Lower leg skin (tissue), 4 donors: ENCODE measurements around the gene NR6A1. TPM values are rescaled to one million over a fixed set of nuclear protein-coding genes. Genes with fewer than 3 reads are reported as not detected.

Experiments
- DNase-seq, 2 donors: peaks; one replicate each; pipeline ENCODE4 v3.0.0-alpha.2; 2019; ENCODE audit warnings: low spot score in 2 of 2
- H3K4me3 ChIP-seq: fragments of 200-600 bp; sonication (generic); 2 replicates; pipeline ENCODE4 v1.5.1; 2017; ENCODE audit warnings: mild to moderate bottlenecking, low read depth; ENCODE audit not compliant: poor library complexity, severe bottlenecking
- POLR2A ChIP-seq, 2 donors: fragments of 450-650 bp; IDR thresholded peaks; one replicate each; pipeline ENCODE4 v1.6.1; 2016 to 2017; ENCODE audit warnings: antibody characterized with exemption in 2 of 2, mild to moderate bottlenecking in 1 of 2, moderate library complexity in 1 of 2
- WGBS, 2 donors: methylation state at CpG; one replicate each; pipeline ENCODE4 v1.1.5; 2018; 5-methylcytosine and 5-hydroxymethylcytosine counted together
- intact Hi-C: fragments of 100-400 bp; cut with DNase I; formaldehyde crosslinking; loops from one replicate; pipeline ENCODE4 v1.15.0; 2023; ENCODE audit warnings: low total_unique reads
- total RNA-seq, 4 donors: library from RNA; depleted of rRNA; stranded (reverse); fragments of >200 nt; gene quantifications; one replicate each; pipeline ENCODE4 v1.1.0, GENCODE V29; 2016
- TF ChIP-seq, protein P1 (sequence below), 3 donors: fragments of 450-650 bp; IDR thresholded peaks; one replicate each; pipeline ENCODE4 v1.5.1; 2016; ENCODE audit warnings: antibody characterized with exemption in 3 of 3, mild to moderate bottlenecking in 3 of 3, moderate library complexity in 2 of 3

Gene NR6A1
- total RNA-seq, 4 donors from 2014 or later, result 3.0 to 4.9 (median 3.8) TPM

DNA sequence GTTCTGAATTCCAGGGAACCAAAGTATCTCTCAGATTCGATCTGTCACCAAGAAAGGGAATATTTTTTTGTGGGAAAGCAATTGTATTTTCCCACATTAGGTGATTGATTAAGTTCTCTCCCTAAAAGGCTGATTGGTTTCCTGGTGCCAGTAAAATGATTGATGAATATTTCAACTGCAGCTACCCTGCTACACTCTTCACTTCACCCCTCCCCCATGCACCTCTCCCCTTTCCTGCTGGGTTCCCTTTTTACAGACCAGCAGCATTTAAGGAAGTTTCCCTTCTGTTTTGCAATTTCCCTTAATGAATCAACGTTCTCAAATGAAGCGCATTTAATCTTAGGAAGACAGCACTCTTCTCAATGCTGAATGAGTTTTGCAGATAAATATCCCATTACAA is 13.1 kb downstream of the NR6A1 start:
- H3K4me3 ChIP-seq, result no peak overlapping the region
- no peak for TF ChIP-seq POLR2A (IDR thresholded peaks at IDR 0.05)
- TF ChIP-seq, protein P1, sequence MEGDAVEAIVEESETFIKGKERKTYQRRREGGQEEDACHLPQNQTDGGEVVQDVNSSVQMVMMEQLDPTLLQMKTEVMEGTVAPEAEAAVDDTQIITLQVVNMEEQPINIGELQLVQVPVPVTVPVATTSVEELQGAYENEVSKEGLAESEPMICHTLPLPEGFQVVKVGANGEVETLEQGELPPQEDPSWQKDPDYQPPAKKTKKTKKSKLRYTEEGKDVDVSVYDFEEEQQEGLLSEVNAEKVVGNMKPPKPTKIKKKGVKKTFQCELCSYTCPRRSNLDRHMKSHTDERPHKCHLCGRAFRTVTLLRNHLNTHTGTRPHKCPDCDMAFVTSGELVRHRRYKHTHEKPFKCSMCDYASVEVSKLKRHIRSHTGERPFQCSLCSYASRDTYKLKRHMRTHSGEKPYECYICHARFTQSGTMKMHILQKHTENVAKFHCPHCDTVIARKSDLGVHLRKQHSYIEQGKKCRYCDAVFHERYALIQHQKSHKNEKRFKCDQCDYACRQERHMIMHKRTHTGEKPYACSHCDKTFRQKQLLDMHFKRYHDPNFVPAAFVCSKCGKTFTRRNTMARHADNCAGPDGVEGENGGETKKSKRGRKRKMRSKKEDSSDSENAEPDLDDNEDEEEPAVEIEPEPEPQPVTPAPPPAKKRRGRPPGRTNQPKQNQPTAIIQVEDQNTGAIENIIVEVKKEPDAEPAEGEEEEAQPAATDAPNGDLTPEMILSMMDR (IDR thresholded peaks at IDR 0.05), result no peak
- intact Hi-C loops, result loop anchor here (5.0 kb wide), 1 partner anchor 1794 kb away; no protein-coding TSS in a partner anchor
- 55 to 61% methylated on average over 3 of the region's 3 CpGs for WGBS, 2 donors
- DNase-seq, result no peak

DNA sequence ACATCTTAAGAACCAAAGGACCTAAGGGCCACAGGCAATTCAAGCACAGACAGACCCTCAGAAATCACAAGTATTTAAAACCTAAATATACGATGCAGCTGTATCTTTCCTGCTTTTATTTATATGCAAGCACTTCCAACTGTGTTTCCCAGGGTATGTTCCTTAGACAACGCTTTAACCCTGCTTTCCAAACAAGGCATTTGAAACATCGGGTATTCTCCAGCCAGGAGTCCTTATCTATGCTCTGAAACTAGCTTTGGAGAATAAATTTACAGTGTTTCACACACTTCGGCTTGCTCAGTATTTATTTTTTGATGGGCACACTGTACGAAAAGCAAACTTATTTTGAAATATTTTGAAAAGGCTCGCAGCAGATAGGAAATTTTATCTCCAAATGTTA is 13.5 kb downstream of the NR6A1 start:
- TF ChIP-seq POLR2A (IDR thresholded peaks at IDR 0.05), result no peak
- TF ChIP-seq, protein P1 (IDR thresholded peaks at IDR 0.05), result no peak
- no peak overlapping the region for H3K4me3 ChIP-seq
- DNase-seq, result no peak
- intact Hi-C loops, result loop anchor here (5.0 kb wide), 1 partner anchor 1795 kb away; no protein-coding TSS in a partner anchor
- 73 to 83% methylated on average over 6 of the region's 6 CpGs for WGBS, 2 donors

DNA sequence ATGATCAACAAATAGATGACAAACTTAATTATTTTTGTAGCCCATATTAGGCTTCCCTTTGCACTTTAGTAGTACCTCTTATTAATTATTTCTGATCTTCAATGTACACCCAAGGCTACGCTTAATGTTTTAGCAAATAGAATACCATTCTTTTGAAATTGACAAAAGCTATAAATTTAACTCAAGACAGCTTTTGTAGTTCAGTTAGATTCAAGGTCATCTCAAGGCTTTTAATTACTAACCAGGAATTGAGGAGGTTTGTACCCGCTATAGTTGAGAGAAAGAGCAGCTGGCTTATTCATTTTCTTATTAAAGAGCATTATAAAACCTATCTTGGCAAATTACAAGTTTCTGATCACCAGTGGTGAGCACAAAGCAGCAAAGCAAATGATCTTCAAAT is 15.1 kb downstream of the NR6A1 start:
- intact Hi-C loops, result loop anchor here (5.0 kb wide), 1 partner anchor 1796 kb away; no protein-coding TSS in a partner anchor
- no peak for DNase-seq
- 94 to 99% methylated on average over 2 of the region's 2 CpGs for WGBS, 2 donors
- TF ChIP-seq, protein P1 (IDR thresholded peaks at IDR 0.05), result no peak
- no peak for TF ChIP-seq POLR2A (IDR thresholded peaks at IDR 0.05)
- no peak overlapping the region for H3K4me3 ChIP-seq

DNA sequence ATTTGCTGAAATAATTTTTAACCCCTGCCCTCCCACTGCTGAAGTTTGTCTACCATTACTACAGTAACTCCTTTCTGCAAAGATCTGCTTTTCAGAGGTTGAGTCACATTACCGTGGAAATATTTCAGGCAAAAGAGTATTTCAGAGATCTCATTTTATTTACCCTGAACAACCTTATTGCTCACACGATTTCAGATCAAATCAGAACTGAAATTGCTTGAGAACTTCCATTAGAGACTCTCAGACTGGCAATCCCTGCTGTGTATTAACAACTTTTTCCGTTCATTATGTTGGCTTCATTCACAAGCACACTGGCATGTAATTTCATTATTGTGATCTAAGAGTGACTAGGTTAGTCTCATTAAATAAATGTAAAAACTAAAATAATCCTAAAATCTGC is 16.1 kb downstream of the NR6A1 start:
- WGBS, 2 donors, result 60 to 66% methylated on average over 3 of the region's 3 CpGs
- DNase-seq, result no peak
- intact Hi-C loops, result loop anchor here (5.0 kb wide), 1 partner anchor 1797 kb away; no protein-coding TSS in a partner anchor
- no peak overlapping the region for H3K4me3 ChIP-seq
- no peak for TF ChIP-seq POLR2A (IDR thresholded peaks at IDR 0.05)
- TF ChIP-seq, protein P1 (IDR thresholded peaks at IDR 0.05), result no peak

DNA sequence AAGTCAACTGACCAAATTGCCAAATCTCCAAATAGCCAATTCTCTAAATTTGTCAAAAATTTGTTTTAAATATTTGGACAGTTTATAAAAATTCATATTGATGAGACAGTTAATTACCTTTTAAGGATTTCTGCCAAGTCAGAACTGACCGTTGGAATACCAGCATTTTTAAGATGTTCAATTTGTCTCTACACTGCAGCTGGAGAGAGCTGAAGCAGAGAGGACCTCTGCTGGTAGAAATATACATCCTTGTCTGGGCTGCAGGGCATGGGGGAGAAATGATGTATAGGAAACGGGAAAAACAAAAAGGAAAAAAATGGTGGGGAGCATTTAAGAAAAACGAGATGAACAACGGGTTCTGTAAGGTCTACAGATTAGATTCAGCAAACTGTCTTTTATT is 16.8 kb downstream of the NR6A1 start:
- TF ChIP-seq, protein P1 (IDR thresholded peaks at IDR 0.05), result no peak
- TF ChIP-seq POLR2A (IDR thresholded peaks at IDR 0.05), result no peak
- 41 to 46% methylated on average over 4 of the region's 4 CpGs for WGBS, 2 donors
- no peak overlapping the region for H3K4me3 ChIP-seq
- DNase-seq, result no peak
- intact Hi-C loops, result no loop called here

DNA sequence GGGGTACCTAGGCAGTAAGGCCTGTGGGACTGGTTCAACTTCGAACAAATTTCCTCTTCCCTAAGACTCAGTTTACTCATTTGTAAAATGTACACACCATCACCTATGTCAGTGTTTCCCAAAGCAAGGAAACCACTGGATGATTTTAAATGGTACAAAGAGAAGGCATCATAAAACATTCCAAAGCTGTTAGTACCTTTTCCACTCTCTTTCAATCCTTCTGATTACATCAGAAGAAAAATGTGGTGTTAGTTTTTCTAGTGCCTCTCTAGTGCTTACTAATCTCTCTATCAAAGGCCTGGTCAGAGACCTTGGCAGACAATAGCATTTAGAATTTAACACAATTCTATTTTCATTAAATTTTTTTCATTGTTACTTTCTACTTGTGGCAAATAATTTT is 18.1 kb downstream of the NR6A1 start:
- H3K4me3 ChIP-seq, result no peak overlapping the region
- intact Hi-C loops, result no loop called here
- TF ChIP-seq POLR2A (IDR thresholded peaks at IDR 0.05), result no peak
- TF ChIP-seq, protein P1 (IDR thresholded peaks at IDR 0.05), result no peak
- no peak for DNase-seq
- 89 to 92% methylated on average over 1 of the region's 1 CpG for WGBS, 2 donors
